ENCODE data around the gene CRLF2. TPM values are rescaled to one million over a fixed set of nuclear protein-coding genes. Genes with fewer than 3 reads are reported as not detected.

Gene CRLF2
- total and polyA plus RNA-seq, 2 donors (not counting 3 experiments of a cell fraction or from before 2014, with no cell fraction given): not detected

- CTCF ChIA-PET: no interaction called here
- no peak for FAIRE-seq
Measured at GRCh38 chrX:1169189-1169588, 43.3 kb downstream of the CRLF2 start.

More at GRCh38 chrX:1169189-1169588, 43.3 kb downstream of the CRLF2 start:
- Histone ChIP-seq H2AFZ (ENCODE audit: low read depth, low read length) (no peak overlapping the region), H4K20me1 (replicated peaks; ENCODE audit: control insufficient read depth, extremely low read depth, insufficient read depth, low read length) (no peaks in the 10 kb centered on the region), H3K4me1 (ENCODE audit: control insufficient read depth, extremely low read depth, insufficient read depth, low read length) (no peaks in the 10 kb centered on the region), H3K79me2 (ENCODE audit: control insufficient read depth, insufficient read depth, low read length) (no peaks in the 10 kb centered on the region), H3K4me2 (ENCODE audit: insufficient read depth, low read length) (no peak overlapping the region), H3K27me3 (ENCODE audit: control insufficient read depth in 2 of 2, insufficient read depth in 2 of 2, low read length in 2 of 2) (no peaks in the 10 kb centered on the region), H3K4me3 (replicated peaks in 1 of 3; ENCODE audit: insufficient read depth in 1 of 3, low read depth in 1 of 3, low read length in 3 of 3) (no peak overlapping the region), H3K27ac (ENCODE audit: insufficient read depth, low read depth, low read length) (no peak overlapping the region), H3K9me1 (replicated peaks; ENCODE audit: control insufficient read depth, extremely low read depth, insufficient read depth, low read length) (no peaks in the 10 kb centered on the region), H3K36me3 (ENCODE audit: control insufficient read depth in 2 of 2, extremely low read depth in 1 of 2, insufficient read depth in 2 of 2, low read length in 2 of 2) (no peaks in the 10 kb centered on the region), H3K9ac (replicated peaks; ENCODE audit: extremely low read depth, insufficient read depth, low read length) (no peak overlapping the region), H3K9me3 (replicated peaks; ENCODE audit: control insufficient read depth, insufficient read depth, low read length) (no peaks in the 10 kb centered on the region)
- TF ChIP-seq GATA2 (IDR thresholded peaks at IDR 0.05; ENCODE audit: insufficient read depth, insufficient read length, low read depth, low read length): no peak
- TF ChIP-seq POLR2AphosphoS5 (IDR thresholded peaks at IDR 0.05; ENCODE audit: insufficient read depth, low read depth, low read length): no peak
- TF ChIP-seq JUN (IDR thresholded peaks at IDR 0.05; ENCODE audit: borderline replicate concordance, insufficient read depth, insufficient read length, low read depth): no peak
- TF ChIP-seq MAX (IDR thresholded peaks at IDR 0.05; ENCODE audit: insufficient read depth, insufficient read length): no peak
- TF ChIP-seq MYC (IDR thresholded peaks at IDR 0.05; ENCODE audit: low read depth, low read length): no peak
- no peak for TF ChIP-seq EZH2 (IDR thresholded peaks at IDR 0.05; ENCODE audit: borderline replicate concordance, low read depth, low read length, severe bottlenecking)
- TF ChIP-seq FOS (IDR thresholded peaks at IDR 0.05; ENCODE audit: borderline replicate concordance, insufficient read depth, low read length): no peak
- TF ChIP-seq CTCF (IDR thresholded peaks at IDR 0.05; ENCODE audit: extremely low read depth in 1 of 2, insufficient read depth in 1 of 2, low read depth in 1 of 2, low read length in 2 of 2): no peak
- TF ChIP-seq POLR2A (IDR thresholded peaks at IDR 0.05; ENCODE audit: low read depth, low read length): no peak
- intact Hi-C loops (cut with micrococcal nuclease): no loop called here
- BruUV-seq (replicated peaks): no TSS peak
- dilution Hi-C loops (cut with MboI; ENCODE audit: extremely low pct_ligation_motif_present, low sequenced_read_pairs): no loop called here
- no peak for DNase-seq (ENCODE audit: low read depth, low spot score)
- POLR2A ChIA-PET: no interaction called here
